HK-2 (cell line): ENCODE measurements around the gene ATG10.
"Not testable (repeated sequence)": the region's sequence is repeated elsewhere in the genome, so short reads cannot be mapped to it uniquely, and the experiment has no call there.

Source experiments
- DNase-seq: peaks from one replicate; pipeline ENCODE4 v3.0.0-alpha.2; 2018; ENCODE audit not compliant: unreplicated experiment

ATG10 gene

DNA sequence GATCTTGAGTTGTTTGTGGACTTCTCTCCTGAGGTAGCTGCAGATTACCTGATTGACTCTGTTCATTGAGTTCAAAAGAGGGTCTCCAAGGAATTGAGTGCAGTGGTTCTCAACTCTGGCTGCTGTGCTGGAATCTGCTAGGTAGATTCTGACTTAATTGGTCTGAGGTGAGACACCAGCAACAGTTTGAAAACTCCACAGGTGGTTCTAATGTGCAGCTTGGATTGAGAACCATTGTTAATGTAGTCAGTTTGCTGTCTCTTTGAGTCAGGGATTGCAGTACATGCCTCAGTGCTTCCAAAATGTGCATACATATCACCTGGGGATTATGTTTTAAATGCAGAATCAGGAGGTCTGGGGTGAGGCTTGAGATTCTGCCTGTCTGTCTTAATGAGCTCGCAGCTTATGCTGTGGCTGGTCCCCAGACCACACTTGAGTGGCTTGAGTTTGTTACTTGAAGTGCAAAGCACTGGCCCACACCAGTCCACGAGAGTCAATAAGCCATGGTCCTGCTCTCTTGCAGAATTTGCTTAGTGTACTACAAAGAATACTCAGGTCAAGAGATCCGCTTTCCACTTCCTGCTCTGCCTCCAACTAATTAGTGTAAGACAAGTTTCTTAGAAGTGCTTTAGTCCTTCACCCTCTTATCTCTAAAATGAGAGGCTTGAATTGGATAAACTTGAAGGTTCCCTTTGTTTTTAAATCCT lies 82.3 kb downstream of the ATG10 start:
- DNase-seq = no peak

DNA sequence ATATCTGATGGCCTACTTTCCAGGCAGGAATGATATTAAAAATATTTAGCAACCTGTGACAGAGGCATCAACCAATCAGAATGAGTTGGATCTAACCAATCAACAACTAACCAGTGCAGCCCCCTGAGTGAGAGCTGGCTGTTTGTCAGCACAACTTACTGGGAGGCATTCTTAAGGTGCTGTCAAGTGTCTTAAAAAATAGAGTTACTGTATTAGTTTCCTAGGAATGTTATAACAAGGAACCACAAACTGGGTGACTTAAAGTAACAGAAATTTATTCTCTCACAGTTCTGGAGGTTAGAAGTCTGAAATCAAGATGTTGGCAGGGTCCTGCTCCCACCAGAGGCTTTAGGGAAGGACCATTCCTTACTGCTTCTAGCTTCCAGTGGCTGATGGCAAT lies 85.2 kb downstream of the ATG10 start:
- DNase-seq = no peak

DNA sequence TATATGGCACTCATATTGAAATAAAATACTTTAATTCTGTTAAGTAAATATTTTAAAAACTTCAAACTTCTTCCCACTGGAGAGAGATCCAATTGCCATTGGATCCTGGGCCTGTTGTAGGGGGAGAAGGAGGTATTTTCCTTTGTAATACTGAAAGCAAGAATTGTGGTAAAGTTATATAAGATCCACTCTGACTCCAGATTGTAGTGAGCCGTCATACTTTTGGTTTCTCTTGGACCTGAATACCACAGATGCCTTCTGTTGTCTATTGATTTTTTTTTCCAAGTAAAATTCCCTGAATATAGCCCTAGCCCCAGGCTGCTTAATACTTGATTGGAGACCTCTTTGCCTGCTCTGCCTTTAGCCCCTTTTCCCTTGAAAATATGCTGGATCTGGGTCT lies 86.9 kb downstream of the ATG10 start:
- no peak for DNase-seq

DNA sequence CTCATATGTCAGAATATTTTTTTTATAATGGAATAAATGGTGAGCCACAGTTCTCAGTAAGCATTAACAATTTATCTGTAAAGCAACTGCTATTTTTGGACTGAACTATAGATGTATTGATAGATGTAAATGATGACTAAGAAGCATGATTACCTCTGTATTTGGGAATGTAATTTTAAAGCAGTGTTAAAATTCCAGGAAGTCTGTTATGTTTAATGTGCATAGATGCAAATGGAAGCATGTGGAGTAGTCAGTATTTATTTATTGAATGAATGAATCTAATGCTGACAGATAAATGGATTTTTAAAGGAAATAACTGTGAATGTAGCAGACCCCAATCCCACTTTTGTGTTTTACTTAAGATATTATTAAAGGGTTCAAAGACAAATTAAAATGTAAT lies 95.0 kb downstream of the ATG10 start:
- DNase-seq = no peak

DNA sequence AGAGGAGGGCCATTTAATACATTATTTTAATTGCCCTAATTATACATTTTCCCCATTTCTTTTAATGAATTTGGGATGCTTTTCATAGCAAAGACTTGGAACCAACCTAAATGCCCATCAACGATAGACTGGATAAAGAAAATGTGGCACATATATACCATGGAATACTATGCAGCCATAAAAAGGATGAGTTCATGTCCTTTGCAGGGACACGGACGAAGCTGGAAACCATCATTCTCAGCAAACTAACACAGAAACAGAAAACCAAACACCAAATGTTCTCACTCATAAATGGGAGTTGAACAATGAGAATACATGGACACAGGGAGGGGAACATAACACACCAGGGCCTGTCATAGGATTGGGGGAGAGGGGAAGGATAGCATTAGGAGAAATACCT lies 96.2 kb downstream of the ATG10 start:
- not testable (repeated sequence) for DNase-seq

DNA sequence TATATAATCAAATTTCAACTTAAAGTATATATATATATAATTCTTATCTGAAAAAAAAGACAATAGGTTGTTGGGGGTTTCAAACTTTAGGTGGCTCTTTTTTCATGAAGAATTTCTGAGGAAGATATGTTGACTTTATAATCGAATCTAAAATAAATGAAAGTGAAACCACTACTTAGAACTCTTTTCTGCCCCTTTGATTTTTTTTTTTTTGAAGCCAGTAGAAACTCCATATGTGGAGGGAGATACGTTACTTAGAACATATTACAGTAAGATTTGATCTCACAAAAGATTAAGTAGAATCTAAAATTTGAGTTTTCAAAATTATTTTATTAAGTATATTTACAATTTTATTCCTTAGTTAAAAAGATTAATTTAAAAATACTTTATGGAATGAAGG lies 96.9 kb downstream of the ATG10 start:
- DNase-seq = no peak

DNA sequence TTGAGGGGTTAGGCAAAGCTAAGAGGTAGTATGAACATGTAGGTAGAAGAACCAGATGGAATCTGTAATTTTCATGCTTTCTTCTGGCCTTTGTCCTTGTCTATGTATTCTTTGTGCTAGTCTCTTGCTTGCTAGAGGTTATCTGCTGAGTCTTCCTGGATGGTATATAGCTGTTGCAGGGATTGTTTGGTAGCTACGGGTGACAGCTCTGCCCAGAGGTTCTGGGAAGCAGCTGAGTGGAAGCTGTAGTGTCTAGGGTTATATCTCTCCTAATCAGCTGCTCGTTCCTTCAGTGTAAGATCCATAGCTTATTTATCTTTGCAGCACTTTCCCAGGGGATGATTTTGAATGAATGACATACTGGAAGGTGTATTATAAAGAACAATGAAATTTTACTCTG lies 100.3 kb downstream of the ATG10 start:
- no peak for DNase-seq

DNA sequence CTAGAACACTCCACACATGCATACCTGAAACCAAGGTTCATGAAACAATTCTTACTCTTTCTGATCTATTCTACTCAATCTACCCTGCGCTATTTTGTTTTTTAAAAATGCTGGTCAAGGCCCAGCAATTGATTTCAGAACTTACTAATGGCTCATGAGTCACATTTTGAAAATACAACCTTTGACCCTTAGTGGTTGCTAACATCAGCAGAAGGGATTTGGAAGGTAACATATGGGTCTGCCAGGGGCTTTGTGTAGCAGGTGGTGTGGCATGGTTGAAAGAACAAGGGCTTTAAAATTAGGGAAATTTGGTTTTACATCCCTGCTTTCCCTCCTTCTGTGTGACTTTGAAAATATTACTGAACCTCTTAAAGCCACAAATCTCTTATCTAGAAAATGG lies 101.4 kb downstream of the ATG10 start:
- DNase-seq = no peak

DNA sequence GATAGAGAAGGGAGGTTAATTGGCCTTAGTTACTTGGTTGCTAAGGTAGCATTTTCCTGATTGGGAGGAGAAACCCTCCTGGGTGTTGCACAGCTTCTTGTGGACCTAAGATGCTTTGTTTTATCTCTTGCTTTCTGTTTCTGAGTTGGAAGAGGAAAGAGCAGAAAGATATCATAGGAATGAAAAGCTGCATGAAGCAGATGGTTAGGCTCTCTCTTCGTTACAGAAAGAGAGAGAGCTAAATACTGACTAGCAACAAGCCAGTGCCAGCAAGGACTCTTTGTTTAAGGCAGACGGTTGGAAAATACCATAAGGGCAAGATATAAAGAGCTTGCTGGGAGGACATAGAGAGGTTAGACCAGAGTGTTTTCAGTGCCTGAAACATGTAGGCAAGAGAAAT lies 103.1 kb downstream of the ATG10 start:
- no peak for DNase-seq

DNA sequence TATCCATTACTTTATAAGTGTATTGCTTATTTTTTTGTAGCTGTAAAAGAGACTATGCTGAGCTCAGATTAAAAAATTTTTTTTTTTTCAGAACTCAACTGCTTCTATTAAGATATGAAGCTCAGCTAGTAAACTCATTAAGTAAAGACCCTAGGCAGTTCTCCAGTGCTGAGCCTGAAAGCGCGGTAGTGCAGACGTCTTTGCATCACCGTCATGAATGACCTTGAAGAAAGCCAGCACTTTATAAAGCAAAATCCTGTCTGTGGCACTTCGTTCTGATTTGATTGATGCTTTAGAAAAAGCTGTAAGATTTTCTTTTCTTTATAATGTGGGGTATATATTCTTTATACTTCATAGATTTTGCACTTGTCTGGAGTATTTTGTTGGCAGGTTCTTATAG lies 105.7 kb downstream of the ATG10 start:
- DNase-seq = no peak

DNA sequence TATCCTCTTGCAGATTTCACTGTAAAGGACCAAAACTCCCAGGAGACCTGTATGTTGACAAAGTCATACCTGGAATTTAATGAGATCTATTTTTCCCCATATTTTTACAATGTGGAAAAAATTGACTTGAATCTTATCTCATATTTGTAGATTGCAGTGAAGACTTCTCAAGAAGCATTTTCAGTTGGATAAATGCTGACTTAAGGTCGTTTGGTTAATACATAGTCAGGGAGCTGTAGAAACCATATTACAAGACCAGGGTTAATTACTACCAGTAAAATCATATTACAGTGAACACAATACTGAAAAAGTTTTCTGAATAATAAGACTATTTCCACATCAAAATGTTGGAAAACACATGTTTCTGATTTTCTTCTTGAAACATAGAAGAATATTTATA lies 119.8 kb downstream of the ATG10 start:
- no peak for DNase-seq

DNA sequence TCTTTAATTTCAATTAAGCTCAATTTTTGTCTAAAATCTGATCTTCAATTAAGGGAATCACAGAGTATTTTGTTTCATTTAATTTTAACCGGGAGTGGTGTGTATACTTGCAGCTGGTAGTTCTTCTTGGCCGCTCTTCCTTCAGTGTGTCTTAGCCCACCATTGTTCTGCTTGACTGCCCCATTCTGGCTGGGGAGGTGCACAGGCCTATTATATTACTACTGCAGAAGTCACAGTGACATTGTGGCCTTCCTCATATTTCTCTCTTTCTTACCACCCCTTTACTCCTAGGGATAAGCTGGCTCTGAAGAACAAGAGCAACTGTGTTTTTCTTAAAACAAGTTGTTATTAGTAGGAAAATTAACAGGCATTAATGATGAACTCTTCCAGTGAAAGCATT lies 123.7 kb downstream of the ATG10 start:
- DNase-seq = no peak

DNA sequence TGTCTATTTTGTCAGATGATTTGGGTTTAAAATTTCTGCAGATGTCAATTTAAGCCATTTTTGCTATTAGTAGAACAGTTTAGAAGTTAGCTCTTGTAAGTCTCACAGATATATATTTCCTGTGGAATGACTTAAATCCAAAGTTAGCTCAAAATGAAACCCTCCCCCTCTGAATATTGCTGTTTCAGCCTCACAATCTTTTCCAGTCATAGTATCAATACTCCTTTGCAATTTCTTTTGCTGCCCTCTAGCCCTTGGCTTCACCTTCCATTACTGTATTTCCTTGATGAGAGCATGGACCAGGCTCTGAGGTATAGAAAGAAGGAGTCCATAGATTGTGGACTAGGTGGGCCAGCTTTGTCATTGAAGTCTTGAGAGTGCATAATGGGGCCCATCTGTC lies 124.4 kb downstream of the ATG10 start:
- no peak for DNase-seq

DNA sequence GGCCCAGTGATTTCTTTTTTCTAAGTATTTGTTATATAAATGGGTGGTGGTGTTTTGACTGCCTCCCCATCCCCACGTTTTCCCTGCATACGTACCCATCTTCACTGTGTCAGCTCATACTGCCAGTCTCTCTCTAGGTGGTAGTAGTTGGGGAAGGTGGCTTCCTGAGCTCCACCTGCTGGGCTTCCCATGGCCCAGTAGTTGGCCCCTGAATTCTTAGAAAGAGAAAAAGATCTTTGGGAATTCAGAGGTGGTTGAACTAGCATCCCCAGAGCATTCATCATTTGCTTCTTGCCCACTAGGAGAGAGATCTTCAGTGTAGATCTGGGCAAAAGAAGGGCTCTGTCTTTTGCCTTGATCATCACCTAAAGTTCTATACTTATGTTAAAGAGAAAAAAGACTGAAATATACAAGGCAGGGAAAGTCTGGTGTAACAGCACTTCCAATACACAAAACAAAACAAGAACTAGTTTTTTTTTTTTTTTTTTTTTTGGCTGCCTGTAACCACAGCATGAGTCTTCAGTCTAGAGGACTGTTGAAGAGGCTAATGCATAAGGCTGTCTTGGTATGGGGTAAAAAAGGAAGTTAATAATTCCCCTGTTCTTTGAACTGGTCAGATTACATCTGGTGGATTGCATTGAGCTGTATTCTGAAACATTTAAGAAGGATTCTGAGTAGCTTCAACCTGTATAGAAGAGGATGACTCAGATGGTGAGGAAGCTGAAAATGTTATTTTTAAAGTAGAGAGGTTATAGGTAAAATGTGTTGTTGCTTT lies 128.7 kb downstream of the ATG10 start:
- peak; percentile 4 for DNase-seq

DNA sequence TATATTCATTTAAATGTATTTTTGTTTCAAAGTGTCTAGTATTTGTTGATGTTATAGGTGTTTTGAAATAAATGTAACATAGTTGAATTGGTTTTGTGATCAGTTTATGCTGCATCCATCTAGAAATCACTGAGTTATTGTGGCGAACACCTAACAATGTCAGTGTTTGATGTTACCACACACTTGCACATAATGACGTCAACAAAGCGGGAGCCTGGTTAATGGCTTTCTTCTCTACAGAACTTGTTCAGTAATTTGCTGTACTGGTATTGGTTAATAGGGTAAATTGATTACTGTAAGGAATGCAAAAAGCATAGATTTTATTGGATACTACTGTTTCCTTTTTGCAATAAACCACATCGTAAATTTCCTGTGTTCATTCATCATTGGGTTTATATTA lies 133.0 kb downstream of the ATG10 start:
- DNase-seq = no peak

DNA sequence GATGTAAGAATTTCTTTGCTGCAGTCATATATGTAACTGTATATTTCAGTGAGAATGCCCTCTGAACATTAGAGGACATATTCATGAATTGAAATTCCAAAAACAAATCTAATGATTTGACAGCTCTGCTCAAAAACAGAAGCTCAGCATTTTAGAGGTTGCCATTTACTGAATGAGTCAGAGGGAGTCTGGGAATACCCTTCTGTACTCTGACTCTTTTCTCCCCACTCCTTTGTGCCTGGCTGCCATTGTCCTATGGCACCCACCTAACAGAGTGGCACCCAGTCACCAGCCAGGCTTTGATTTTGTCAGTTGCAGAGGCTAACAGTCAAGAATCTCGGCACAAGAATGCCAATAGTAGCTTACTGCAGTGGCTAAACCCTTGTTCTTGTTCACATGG lies 133.6 kb downstream of the ATG10 start:
- peak; percentile 4 for DNase-seq

DNA sequence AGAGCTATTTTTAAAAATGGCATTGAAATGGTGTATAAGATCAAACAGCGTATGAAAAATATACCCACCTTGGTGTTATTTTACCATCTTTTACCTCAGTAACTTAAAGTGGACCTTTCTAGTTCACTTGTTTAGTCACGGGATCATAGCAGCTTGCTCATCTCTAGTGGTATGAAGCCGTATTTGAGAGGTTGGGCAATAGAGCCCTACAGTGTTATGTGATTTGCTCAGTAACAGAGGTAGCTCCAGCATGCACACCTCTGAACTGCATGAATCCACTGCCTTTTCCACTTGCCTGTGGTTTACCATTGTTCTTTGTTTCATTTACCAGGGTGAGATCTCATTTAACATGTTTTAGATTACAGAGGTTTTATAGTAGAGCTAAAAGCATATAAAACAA lies 134.4 kb downstream of the ATG10 start:
- no peak for DNase-seq

DNA sequence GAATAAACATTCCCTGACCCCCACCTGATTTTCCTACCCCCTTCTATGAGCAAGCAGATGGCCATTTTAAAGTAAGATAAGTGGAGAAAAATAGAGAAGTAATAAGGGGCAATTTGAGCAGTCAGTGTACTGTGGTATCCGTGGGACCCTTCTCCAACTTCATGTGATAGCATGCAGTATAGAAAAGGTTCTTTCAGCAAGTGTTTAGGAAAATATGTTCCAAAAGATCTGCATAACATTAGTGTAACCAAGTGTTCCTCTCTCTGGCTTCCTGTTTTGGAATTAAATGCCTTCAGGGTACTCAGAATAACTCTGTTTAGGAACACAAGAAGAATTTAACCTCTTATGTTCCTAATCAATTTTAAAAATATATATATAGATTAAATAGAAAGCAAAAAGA lies 134.9 kb downstream of the ATG10 start:
- no peak for DNase-seq

DNA sequence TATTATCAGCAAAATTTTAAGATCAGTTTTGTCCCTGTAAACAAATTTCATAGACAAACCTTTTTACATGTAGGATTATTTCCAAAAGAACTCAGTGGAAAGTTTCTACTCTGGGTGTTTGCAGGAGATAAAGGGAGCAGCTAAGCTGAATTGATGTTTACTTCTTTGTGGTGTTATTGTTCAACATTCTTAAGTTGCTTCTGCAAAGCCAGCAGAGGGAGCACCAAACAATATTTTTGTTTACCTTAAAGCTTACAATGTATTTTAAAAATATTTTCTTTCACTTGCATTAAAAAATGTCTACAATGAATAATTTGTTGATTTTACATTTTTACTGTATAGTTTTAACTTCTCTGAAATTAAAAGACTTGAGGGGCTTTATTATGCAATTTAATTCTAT lies 135.4 kb downstream of the ATG10 start:
- no peak for DNase-seq

DNA sequence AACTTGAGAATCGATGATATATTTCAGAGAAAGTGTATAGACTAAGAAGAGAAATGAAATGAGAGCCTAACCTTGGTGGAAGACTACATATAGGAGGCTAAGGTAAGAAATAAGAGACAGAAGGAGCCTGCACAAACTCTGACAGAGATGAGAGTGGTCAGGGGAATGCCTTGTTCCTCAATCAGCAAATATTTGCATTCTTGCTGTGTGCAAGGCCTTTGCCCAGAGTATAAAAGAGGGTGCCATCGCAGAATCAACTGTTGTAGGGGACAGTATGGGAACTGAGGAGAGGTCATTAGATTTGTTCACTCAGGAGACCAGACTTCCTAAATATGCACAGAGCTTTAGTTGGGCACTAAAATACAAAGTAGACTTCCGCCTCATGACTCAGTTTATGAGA lies 137.2 kb downstream of the ATG10 start:
- DNase-seq = no peak

DNA sequence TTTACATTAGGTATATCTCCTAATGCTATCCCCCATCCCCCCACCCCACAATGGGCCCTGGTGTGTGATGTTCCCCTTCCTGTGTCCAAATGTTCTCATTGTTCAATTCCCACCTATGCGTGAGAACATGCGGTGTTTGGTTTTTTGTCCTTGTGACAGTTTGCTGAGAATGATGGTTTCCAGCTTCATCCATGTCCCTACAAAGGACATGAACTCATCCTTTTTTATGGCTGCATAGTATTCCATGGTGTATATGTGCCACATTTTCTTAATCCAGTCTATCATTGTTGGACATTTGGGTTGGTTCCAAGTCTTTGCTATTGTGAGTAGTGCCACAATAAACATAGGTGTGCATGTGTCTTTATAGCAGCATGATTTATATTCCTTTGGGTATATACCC lies 138.1 kb downstream of the ATG10 start:
- not testable (repeated sequence) for DNase-seq

DNA sequence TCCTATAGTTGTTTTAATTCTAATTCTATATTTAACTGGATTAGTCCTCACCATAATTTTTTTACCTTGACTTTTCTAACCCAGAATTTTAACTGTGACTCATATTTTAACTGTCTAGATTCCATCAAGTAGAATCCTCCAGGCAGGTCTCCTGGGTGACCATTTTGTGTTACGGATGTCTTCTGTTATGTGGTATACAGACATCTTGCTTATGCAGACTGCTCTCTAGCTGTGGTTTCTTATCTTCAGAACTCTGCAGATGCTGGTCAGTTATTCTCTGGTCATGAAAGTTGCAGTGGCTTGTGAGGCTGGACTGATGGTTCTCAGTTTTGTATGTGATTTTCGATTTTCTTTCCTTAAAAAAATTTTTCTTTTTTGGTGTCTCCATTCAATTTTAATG lies 139.4 kb downstream of the ATG10 start:
- DNase-seq = no peak

DNA sequence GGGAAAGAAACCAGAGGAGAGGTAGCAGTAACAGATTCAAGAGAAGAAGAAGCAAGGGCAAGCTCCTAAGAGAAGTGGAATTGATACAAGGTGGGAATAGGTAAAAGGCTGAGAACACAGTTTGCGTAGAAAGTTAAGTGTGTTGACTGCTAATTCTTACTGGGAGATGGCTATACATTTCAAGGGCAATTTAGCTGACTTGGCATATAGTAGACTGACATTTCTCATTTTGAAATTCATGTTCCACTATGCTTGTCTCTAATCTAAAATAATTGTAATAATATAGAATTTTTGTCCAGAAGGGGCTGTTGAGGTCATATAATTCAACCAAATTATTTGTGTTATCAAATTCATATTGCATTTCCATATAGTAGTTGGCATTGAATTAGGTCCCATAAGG lies 144.0 kb downstream of the ATG10 start:
- DNase-seq = no peak

DNA sequence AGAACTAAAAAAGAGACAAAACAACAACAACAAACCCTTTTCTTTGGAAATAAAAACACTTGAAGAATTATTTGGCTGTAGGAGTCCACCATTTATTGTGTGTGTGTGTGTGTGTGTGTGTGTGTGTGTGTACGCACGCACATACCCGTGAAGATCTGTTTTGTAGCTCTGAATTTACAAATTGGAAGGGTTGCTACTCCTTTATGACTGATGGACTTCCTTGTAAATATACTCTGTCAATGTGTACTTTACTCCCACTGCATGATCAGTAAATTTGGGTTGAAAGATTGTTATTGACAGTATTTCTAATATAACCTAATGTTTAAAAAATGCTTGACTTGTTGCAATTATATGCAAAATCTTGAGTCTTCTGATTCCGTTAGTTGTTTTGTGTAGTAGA lies 148.1 kb downstream of the ATG10 start:
- no peak for DNase-seq
